NB4 (cell line): Measurements from ENCODE around the gene FAM181A.

Source experiments
- DNase-seq: peaks from one replicate; pipeline ENCODE4 v3.0.0; 2010; ENCODE audit warnings: low read depth
- H3K4me3 ChIP-seq: one replicate; pipeline ENCODE4 v1.5.1; 2011; ENCODE audit warnings: mild to moderate bottlenecking, low read depth, low read length, moderate library complexity
- CTCF ChIP-seq: IDR thresholded peaks from one replicate; pipeline ENCODE4 v1.5.1; 2012; ENCODE audit warnings: low read depth, low read length
- MAX ChIP-seq: IDR thresholded peaks from 2 replicates; pipeline ENCODE4 v1.6.1; 2011; ENCODE audit warnings: low read depth, low read length
- MYC ChIP-seq: IDR thresholded peaks from 2 replicates; pipeline ENCODE4 v1.6.1; 2011; ENCODE audit warnings: low read depth, low read length
- POLR2A ChIP-seq: IDR thresholded peaks from 2 replicates; pipeline ENCODE4 v1.6.1; 2011; ENCODE audit warnings: mild to moderate bottlenecking; ENCODE audit not compliant: insufficient read length; ENCODE audit errors: extremely low read depth

FAM181A gene

GRCh38 chr14:93926873-93927799 lies at the start of gene FAM181A:
Gene FAM181A (plus strand): TSS chr14:93927344. CDS start chr14:93928286, 942 bp downstream.
- no peak within 1 kb of the TSS for H3K4me3 ChIP-seq
- no peak for DNase-seq
- TF ChIP-seq CTCF = no peak
- TF ChIP-seq MYC = no peak
- TF ChIP-seq POLR2A = no peak
- TF ChIP-seq MAX = no peak

GRCh38 chr14:93878212-93878611 lies 48.9 kb upstream of the FAM181A start:
- no peak overlapping the region for H3K4me3 ChIP-seq
- TF ChIP-seq MAX (no peak), POLR2A (no peak), CTCF (no peak), MYC (no peak)
- no peak for DNase-seq

GRCh38 chr14:93878871-93879270 lies 48.3 kb upstream of the FAM181A start:
- H3K4me3 ChIP-seq = no peak overlapping the region
- TF ChIP-seq CTCF (no peak), MAX (no peak), MYC (no peak), POLR2A (no peak)
- DNase-seq = no peak

- no peak overlapping the region for H3K4me3 ChIP-seq
- DNase-seq = no peak
- TF ChIP-seq CTCF = no peak
- no peak for TF ChIP-seq MYC
- TF ChIP-seq POLR2A = no peak
- TF ChIP-seq MAX = no peak
These were observed 47.7 kb upstream of the FAM181A start for GRCh38 chr14:93879362-93879983.

- DNase-seq = no peak
- TF ChIP-seq POLR2A (no peak), CTCF (no peak), MAX (no peak)
- no peak overlapping the region for H3K4me3 ChIP-seq
These were observed 46.9 kb upstream of the FAM181A start for GRCh38 chr14:93880021-93880820.
